GM15510 (cell line): ENCODE measurements around the gene ZNF444.
"Not testable (repeated sequence)": the region's sequence is repeated elsewhere in the genome, so short reads cannot be mapped to it uniquely, and the experiment has no call there.

Source experiments
- POLR2A ChIP-seq: IDR thresholded peaks from 3 replicates; pipeline ENCODE4 v1.6.1; 2011; ENCODE audit warnings: borderline replicate concordance; ENCODE audit not compliant: insufficient read length; ENCODE audit errors: extremely low read depth

Gene ZNF444

DNA sequence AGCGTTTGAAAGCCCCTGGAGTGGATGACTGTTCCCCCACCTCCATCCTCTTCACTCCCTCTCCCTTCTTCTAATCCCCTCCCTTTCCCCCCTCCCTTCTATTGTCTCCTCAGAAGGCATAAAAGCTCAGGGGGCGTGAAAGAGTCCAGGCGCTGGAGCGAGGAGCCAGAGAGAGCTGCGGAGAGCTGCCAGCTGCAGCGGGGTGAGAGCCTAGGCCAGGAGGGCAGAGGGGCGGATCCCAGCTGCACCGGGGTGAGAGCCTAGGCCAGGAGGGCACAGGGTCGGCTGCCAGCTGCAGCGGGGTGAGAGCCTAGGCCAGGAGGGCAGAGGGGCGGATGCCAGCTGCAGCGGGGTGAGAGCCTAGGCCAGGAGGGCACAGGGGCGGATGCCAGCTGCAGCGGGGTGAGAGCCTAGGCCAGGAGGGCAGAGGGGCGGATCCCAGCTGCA lies 34.8 kb downstream of the ZNF444 start, which contains the start of gene GALP:
GALP (plus strand) TSS at position 148 of the 447 bp plus-strand sequence. CDS start 1,101 bp downstream, outside the sequence.
- TF ChIP-seq POLR2A = not testable (repeated sequence)

DNA sequence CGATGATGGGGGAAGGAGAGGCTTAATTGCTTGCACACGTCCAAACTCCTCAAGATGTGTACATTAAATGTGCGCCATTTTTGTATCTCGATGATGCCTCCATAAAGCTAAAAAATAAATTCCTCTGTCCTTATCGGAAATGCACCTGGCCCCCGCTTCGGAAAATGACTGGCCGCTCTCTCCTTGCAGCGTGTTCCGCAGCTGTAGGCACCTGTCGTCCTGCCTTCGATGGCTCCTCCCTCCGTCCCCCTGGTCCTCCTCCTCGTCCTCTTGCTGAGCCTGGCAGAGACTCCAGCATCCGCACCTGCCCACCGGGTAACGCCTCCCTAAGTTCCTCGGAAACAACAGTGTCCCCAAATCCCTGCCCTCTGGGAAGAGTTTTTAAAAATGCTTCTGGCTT lies 35.8 kb downstream of the ZNF444 start:
- TF ChIP-seq POLR2A = no peak

DNA sequence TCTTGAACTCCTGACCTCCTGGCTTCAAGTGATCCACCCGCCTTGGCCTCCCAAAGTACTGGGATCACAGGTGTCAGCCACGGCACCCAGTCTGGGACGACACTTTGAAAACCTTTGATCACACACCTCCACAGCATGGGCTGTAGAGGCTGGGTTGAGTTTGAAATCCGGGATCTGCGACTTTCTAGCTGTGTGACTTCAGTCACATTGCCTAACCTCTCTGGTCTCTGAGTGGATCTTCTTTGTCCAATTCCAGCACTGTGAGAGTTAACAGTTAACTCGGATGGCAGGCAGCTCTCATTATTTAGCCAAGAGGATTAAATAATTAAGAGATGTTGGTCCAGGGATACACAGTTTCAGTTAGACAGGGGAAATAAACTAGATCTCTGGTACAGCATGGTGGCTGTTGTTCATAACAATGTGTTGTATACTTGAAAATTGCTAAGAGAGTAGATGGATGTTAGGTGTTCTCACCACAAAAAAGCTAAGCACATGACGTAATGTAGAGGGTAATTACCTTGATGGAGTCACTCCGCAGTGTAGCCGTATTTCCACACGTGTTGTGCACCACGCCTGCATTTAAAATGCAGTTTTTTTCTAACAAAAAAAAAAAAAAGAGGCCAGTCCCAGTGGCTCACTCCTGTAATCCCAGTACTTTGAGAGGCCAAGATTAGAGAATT lies 36.6 kb downstream of the ZNF444 start:
- TF ChIP-seq POLR2A = no peak

DNA sequence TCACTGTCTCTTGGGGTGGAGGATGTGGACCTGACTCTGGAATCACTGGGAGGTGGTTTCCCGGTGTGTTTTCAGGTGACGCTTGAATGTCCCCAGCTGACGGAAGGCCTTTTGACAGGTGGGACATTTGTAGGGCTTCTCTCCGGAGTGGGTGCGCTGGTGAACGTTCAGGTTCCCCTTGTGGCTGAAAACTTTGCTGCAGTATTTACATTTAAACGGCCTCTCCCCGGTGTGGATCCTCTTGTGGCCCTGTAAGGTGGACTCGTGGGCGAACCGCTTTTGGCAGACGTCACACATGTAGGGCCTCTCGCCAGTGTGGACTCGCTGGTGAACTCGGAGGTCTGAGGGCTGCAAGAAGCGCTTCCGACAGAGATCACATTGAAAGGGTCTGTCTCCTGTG lies 48.7 kb downstream of the ZNF444 start:
- TF ChIP-seq POLR2A = no peak

DNA sequence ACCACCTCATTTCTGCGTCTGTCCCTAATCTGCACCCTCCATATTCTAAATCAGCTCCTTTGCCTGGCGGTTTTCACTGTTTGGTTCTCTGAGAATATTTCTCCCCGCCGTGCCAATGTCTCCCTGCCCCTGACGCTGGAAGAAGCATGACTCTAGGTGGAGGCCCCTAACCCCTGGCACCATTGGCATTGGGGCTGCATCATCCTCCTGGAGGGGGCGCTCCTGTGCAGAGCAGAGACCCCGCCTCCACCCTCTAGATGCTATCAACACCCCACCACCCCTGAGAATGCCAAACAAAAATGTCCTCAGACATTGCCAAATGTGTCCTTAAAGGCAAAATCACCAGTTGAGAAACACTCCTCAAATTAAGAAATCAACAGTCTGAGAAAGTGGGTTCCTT lies 50.0 kb downstream of the ZNF444 start:
- TF ChIP-seq POLR2A = no peak

DNA sequence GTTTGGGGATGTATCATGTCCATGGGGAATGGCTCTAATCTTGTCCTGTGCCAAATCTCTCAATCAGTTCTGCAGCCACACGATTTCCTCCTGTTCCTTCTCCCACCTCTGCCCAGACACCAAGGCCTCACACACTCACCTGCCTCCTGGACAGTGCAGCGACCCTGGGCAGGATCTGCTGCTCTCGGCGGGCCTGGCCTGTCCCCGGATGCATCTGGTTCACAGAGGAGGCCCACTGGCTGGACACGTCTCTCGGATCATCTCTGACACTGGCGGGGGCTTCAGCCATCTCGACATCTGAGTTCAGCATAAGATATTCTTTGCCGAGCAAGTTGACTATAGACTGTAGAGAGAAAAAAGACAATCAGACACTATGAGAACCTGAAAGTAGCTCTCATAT lies 50.6 kb downstream of the ZNF444 start:
- no peak for TF ChIP-seq POLR2A

DNA sequence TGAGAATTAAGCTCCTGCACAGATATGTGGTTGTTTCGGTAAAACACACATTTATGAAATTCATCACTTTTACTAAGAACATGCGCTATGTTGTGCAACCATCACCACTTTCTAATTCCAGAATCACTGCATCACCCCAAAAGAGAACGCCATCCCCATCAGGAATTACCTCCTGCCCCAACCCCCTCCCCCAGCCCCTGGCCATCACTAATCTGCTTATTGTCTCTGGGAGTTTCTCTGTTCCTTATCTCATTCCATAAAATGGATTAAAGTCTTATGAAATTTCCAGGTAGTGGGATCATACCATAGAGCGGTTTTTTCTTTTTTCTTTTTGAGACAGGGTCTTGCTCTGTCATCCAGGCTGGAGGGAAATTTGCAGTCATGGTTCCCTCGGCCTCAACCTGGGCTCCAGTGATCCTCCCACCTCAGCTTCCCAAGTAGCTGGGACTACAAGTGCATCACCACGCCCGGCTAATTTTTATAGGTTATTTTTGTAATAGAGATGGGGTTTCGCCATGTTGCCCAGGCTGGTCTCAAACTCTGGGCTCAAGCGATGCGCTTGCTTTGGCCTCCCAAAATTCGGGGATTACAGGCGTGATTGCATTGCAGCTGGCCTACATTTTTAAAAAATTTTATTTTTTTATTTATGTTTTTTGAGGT lies 53.0 kb downstream of the ZNF444 start:
- no peak for TF ChIP-seq POLR2A

DNA sequence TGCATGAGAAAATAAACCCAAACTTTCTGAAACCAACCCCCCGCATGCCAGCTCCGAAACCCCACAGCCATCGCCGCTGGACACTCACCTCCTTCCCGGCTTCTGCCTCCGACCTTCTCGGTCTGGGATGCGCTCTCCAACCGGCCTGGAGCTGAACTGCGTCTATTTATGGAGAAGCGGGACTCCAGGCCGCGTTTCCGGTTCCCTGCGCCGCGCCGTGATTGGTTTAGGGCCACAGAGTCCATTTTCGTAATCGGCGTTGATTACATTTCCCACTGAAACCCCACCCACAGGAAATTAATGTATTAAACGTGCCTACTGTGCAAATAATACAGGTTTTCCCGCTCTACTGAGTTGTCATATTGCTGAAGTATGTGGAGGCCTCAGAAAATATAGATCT lies 56.6 kb downstream of the ZNF444 start, which contains the start of gene ZSCAN5B:
ZSCAN5B (minus strand) TSS at position 138 of the 400 bp plus-strand sequence. CDS start 4,731 bp downstream, outside the sequence.
- TF ChIP-seq POLR2A = not testable (repeated sequence)

DNA sequence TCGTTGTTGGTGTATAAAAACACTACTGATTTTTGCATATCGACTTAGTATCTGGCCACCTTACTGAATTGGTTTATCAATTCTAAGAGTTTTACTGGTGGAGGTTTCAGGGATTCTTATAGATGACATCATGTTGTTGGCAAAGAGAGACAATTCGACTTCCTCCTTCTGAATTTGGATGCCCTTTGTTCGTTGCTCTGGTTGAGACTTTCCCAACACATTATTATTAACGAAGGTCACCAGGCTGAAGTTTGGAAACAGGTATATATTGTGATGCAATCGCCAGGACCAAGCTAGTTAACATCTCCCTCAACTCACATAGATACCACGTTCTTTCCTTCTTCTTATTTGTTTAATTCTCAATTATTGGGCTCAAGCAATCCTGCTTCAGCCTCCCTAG lies 58.6 kb downstream of the ZNF444 start:
- TF ChIP-seq POLR2A = no peak

DNA sequence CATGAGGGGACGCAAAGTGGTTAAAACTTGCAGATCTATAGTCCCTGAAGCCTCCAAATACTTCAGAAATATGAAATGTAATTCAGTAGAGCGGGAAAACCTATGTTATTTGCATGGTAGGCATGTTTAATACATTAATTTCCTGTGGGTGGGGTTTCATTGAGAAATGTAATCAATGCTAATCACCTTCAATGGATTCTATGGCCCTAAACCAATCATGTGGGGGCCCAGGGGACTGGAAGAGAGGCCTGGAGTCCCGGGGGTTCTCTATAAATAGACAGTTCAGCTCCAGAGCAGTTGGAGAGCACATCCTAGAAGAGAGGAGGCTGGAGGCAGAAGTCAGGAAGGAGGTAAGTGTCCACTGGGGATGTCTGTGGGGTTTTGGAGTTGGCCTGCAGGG lies 60.9 kb downstream of the ZNF444 start, which contains the start of gene ZSCAN5C:
ZSCAN5C (plus strand) TSS at position 301 of the 400 bp plus-strand sequence. CDS start 3,641 bp downstream, outside the sequence.
- no peak for TF ChIP-seq POLR2A

DNA sequence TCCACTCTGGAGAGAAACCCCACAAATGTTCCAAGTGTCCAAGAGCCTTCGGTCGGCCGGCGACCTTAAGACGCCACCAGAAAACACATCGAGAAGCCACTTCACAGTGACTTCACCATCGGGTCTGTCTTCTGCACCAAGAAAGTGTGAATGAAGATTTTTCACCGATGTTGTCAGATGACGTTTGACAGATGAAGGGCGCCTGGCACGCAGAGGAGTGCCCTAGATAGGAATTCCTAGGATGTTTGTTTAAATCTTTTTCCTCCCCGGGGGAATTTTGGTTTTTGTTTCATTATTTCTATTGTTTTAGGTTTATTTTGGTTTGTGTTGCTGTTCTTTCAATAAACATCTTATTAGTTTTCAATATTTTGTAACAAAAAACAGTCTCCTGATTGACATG lies 68.0 kb downstream of the ZNF444 start:
- no peak for TF ChIP-seq POLR2A
